Measurements from ENCODE around the gene CAPRIN1.

The CAPRIN1 gene

DNA sequence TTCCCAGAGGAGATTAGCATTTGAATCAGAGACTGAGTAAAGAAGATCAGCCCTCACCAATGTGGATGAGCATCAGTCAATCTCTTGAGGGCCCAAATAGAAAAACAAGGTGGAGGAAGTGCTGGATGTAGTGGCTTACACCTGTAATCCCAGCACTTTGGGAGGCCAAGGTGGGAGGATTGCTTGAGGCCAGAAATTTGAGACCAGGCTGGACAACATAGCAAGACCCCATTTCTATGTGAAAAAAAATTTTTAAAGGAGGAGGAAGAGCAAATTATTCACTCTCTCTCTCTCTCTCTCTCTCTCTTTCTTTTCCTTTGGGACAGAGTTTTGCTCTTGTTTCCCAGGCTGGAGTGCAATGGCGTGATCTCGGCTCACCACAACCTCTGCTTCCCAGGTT is 18.1 kb upstream of the CAPRIN1 start:
- DNase-seq (ENCODE audit: low read depth, low spot score), result no peak
- in situ Hi-C loops (cut with HindIII; ENCODE audit: low sequenced_read_pairs), result no loop called here
- H3K4me3 ChIP-seq (ENCODE audit: low read depth, low read length), result no peak overlapping the region
- TF ChIP-seq, protein P1, sequence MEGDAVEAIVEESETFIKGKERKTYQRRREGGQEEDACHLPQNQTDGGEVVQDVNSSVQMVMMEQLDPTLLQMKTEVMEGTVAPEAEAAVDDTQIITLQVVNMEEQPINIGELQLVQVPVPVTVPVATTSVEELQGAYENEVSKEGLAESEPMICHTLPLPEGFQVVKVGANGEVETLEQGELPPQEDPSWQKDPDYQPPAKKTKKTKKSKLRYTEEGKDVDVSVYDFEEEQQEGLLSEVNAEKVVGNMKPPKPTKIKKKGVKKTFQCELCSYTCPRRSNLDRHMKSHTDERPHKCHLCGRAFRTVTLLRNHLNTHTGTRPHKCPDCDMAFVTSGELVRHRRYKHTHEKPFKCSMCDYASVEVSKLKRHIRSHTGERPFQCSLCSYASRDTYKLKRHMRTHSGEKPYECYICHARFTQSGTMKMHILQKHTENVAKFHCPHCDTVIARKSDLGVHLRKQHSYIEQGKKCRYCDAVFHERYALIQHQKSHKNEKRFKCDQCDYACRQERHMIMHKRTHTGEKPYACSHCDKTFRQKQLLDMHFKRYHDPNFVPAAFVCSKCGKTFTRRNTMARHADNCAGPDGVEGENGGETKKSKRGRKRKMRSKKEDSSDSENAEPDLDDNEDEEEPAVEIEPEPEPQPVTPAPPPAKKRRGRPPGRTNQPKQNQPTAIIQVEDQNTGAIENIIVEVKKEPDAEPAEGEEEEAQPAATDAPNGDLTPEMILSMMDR (IDR thresholded peaks at IDR 0.05; ENCODE audit: low read depth, low read length), result no peak

DNA sequence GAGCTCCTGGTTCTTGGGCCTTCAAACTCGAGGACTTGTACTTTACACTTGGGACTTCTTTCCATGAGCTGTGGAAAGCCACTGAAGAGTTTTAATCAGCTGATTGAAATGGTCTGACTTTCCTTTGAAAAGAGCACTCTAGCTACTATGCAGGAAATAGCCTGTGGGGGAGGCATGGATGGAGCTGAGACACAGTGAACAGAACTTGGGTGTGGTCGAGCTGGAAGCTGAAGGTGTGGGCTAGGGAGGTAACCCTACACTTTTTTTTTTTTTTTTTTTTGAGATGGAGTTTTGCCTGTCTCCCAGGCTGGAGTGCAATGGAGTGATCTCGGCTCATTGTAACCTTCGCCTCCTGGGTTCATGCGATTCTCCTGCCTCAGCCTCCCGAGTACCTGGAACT is 17.5 kb upstream of the CAPRIN1 start:
- H3K4me3 ChIP-seq (ENCODE audit: low read depth, low read length), result no peak overlapping the region
- no peak for DNase-seq (ENCODE audit: low read depth, low spot score)
- TF ChIP-seq, protein P1 (IDR thresholded peaks at IDR 0.05; ENCODE audit: low read depth, low read length), result no peak
- in situ Hi-C loops (cut with HindIII; ENCODE audit: low sequenced_read_pairs), result no loop called here

DNA sequence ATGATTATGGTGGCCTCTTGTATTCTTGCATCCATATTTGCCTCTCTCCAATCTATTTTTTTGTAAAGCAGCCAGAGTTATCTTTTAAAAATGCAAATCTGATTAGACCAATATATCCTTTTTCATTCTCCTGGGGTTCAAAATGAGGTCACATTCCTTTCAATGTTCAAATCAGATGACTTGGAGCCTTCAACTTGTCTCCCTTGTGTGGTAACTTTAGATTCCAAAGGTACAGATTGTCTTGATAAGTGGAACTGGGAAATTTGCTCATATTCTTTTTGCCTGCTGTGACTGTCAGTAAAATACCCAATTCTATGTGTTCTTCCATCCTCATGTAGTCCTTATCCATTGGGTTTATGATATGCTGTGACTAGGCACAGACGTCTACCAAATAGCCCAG is 15.1 kb upstream of the CAPRIN1 start:
- in situ Hi-C loops (cut with HindIII; ENCODE audit: low sequenced_read_pairs), result no loop called here
- no peak for DNase-seq (ENCODE audit: low read depth, low spot score)
- no peak overlapping the region for H3K4me3 ChIP-seq (ENCODE audit: low read depth, low read length)
- TF ChIP-seq, protein P1 (IDR thresholded peaks at IDR 0.05; ENCODE audit: low read depth, low read length), result no peak

DNA sequence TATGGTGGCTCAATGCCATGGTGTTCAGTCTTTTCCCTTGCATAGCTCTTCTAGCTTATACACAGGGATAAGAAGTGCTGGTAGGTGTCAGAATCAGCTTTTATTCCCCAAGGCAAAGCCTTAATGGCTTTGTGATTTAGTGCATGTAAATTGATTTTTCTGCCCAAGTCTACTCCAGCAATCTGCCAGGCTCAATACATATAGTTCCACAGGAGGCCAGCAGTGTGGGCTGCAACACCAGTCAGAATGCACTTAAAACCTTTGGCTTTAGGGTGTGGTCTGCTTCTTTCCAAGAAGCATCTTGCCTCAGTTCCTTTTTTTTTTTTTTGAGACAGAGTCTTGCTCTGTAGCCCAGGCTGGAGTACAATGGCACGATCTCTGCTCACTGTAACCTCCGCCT is 14.5 kb upstream of the CAPRIN1 start:
- in situ Hi-C loops (cut with HindIII; ENCODE audit: low sequenced_read_pairs), result no loop called here
- TF ChIP-seq, protein P1 (IDR thresholded peaks at IDR 0.05; ENCODE audit: low read depth, low read length), result no peak
- no peak for DNase-seq (ENCODE audit: low read depth, low spot score)
- H3K4me3 ChIP-seq (ENCODE audit: low read depth, low read length), result no peak overlapping the region

DNA sequence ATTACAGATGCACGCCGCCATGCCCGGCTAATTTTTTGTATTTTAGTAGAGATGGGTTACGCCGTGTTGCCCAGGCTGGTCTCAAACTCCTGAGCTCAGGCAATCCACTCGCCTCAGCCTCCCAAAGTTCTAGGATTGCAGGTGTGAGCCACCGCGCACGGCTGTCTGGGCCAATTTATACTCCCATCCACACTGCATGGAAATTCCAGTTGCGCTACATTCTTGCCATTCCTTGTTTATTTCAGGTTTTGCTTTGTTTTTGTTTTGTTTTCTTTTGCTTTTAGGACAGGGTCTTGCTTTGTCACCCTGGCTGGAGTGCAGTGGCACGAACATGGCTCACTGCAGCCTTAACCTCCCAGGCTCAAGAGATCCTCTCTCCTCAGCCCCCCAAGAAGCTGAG is 11.0 kb upstream of the CAPRIN1 start:
- no peak overlapping the region for H3K4me3 ChIP-seq (ENCODE audit: low read depth, low read length)
- in situ Hi-C loops (cut with HindIII; ENCODE audit: low sequenced_read_pairs), result no loop called here
- TF ChIP-seq, protein P1 (IDR thresholded peaks at IDR 0.05; ENCODE audit: low read depth, low read length), result no peak
- DNase-seq (ENCODE audit: low read depth, low spot score), result no peak

DNA sequence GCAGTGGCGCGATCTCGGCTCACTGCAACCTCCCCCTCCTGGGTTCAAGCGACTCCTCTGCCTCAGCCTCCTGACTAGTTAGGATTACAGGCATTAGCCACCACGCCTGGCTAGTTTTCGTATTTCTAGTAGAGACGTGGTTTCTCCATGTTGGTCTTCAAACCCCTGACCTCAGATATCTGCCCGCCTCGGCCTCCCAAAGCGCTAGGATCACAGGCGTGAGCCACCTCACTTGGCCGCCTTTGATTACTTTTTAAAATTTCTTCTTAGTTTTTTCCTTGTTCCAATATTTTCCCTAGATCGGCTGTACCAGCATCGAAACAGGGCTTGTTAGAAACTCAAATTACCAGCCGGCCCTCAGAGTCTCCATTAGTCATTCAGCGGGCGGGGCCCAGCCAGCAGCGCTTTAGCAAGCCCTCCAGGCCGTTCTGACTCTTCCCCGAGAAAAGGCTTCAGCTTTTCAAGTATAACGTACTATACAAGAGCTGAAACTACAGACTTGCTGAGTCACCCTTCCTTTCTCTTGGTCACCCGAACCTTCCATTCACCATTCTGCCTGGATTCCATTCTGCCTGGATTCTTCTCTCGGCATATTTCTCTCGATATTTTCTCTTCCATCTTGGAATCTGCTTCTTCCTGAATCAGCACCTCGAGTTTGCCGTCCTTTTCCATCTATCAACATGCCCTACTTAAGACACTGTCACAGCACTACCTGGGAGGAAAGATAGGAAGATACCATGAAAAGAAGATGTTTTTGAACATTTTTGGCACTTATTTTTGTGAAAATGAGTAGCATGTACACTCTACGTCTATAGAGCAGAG is 6.7 kb upstream of the CAPRIN1 start:
- peak; percentile 88 for DNase-seq (ENCODE audit: low read depth, low spot score)
- TF ChIP-seq, protein P1 (IDR thresholded peaks at IDR 0.05; ENCODE audit: low read depth, low read length), result no peak
- in situ Hi-C loops (cut with HindIII; ENCODE audit: low sequenced_read_pairs), result no loop called here
- H3K4me3 ChIP-seq (ENCODE audit: low read depth, low read length), result no peak overlapping the region

All from astrocyte of the spinal cord (primary cell).